Testis (tissue), 2 donors: ENCODE data around the gene ENTREP3.

Experiments
- CTCF ChIP-seq, 3 experiments: fragments of 450-650 bp in 2 of 3; fragments of 200-600 bp in 1 of 3; sonication (generic) in 1 of 3; IDR thresholded peaks; one replicate each; pipeline ENCODE4 v1.5.1; 2016 to 2019; ENCODE audit warnings: antibody characterized with exemption in 3 of 3, mild to moderate bottlenecking in 2 of 3, moderate library complexity in 1 of 3
- POLR2A ChIP-seq: fragments of 450-650 bp; IDR thresholded peaks from one replicate; pipeline ENCODE4 v1.6.1; 2017; ENCODE audit warnings: antibody characterized with exemption, mild to moderate bottlenecking, moderate library complexity

- TF ChIP-seq CTCF (IDR thresholded peaks at IDR 0.05) (no peak), POLR2A (no peak)
Measured at GRCh38 chr1:155236451-155236850, 18.8 kb downstream of the ENTREP3 start.
